ENCODE measurements around the gene ITPKB.

GRCh38 chr1:226681652-226682493 is 57.2 kb downstream of the ITPKB start:
- no peak for TF ChIP-seq CTCF (IDR thresholded peaks at IDR 0.05; ENCODE audit: low read length)
- TF ChIP-seq EZH2 (optimal IDR thresholded peaks at IDR 0.05; ENCODE audit: low read depth, low read length): no peak

All from MM.1S (cell line).